ENCODE measurements around the gene HEATR5B.
"Not testable (repeated sequence)": the region's sequence is repeated elsewhere in the genome, so short reads cannot be mapped to it uniquely, and the experiment has no call there.

Gene HEATR5B

GRCh38 chr2:37061013-37061711 lies 23.0 kb downstream of the HEATR5B start:
- DNase-seq, result no peak

GRCh38 chr2:37060446-37060845 lies 23.7 kb downstream of the HEATR5B start:
- no peak for DNase-seq

GRCh38 chr2:37059841-37060240 lies 24.3 kb downstream of the HEATR5B start:
- DNase-seq, result no peak

- no peak for DNase-seq
Measured at GRCh38 chr2:37052600-37053332, 31.4 kb downstream of the HEATR5B start.

- no peak for DNase-seq
Measured at GRCh38 chr2:37039580-37039979, 44.6 kb downstream of the HEATR5B start.

- no peak for DNase-seq
Measured at GRCh38 chr2:37037771-37038170, 46.4 kb downstream of the HEATR5B start.

- DNase-seq, result no peak
Measured at GRCh38 chr2:37029758-37030157, 54.4 kb downstream of the HEATR5B start.

- no peak for DNase-seq
Measured at GRCh38 chr2:37026050-37026449, 58.1 kb downstream of the HEATR5B start.

GRCh38 chr2:37020887-37021796 lies 63.0 kb downstream of the HEATR5B start:
- no peak for DNase-seq

GRCh38 chr2:37020212-37020886 lies 63.8 kb downstream of the HEATR5B start:
- no peak for DNase-seq

- no peak for DNase-seq
Measured at GRCh38 chr2:37013315-37013641, 70.9 kb downstream of the HEATR5B start.

GRCh38 chr2:37011130-37011529 lies 73.0 kb downstream of the HEATR5B start:
- DNase-seq, result no peak

- no peak for DNase-seq
Measured at GRCh38 chr2:37005118-37005868, 78.9 kb downstream of the HEATR5B start.

- no peak for DNase-seq
Measured at GRCh38 chr2:37000988-37001556, 83.1 kb downstream of the HEATR5B start.

GRCh38 chr2:37000318-37000717 lies 83.9 kb downstream of the HEATR5B start:
- no peak for DNase-seq

- not testable (repeated sequence) for DNase-seq
Measured at GRCh38 chr2:36999416-36999815, 84.8 kb downstream of the HEATR5B start.

- no peak for DNase-seq
Measured at GRCh38 chr2:36993841-36994620, 90.1 kb downstream of the HEATR5B start.

GRCh38 chr2:36988008-36988407 lies 96.2 kb downstream of the HEATR5B start:
- no peak for DNase-seq

- DNase-seq, result no peak
Measured at GRCh38 chr2:36982467-36982866, 101.7 kb downstream of the HEATR5B start.

GRCh38 chr2:36981911-36982310 lies 102.3 kb downstream of the HEATR5B start:
- DNase-seq, result no peak

GRCh38 chr2:36979007-36979406 lies 105.2 kb downstream of the HEATR5B start:
- not testable (repeated sequence) for DNase-seq

Data from NCI-H1048 (cell line).